Trophoblast cell (in vitro differentiated cells and primary cell): ENCODE data around the gene INKA2.

Source experiments
- DNase-seq, 2 donors: peaks; one replicate each; pipeline ENCODE4 v3.0.0-alpha.2; 2016
- H2AFZ ChIP-seq: 2 replicates; pipeline ENCODE4 v1.6.1; 2013; ENCODE audit warnings: low read length, moderate library complexity, mild to moderate bottlenecking; ENCODE audit not compliant: insufficient read depth, poor library complexity
- H2AK5ac ChIP-seq: 2 replicates; pipeline ENCODE4 v1.6.1; 2013; ENCODE audit warnings: mild to moderate bottlenecking, low read length
- H2BK120ac ChIP-seq: 2 replicates; pipeline ENCODE4 v1.6.1; 2013; ENCODE audit warnings: low read length, mild to moderate bottlenecking, moderate library complexity; ENCODE audit not compliant: insufficient read depth, poor library complexity
- H2BK12ac ChIP-seq: 2 replicates; pipeline ENCODE4 v1.6.1; 2013; ENCODE audit warnings: mild to moderate bottlenecking, low read length, moderate library complexity
- H2BK5ac ChIP-seq: 2 replicates; pipeline ENCODE4 v1.6.1; 2013; ENCODE audit warnings: low read length, low read depth, moderate library complexity, mild to moderate bottlenecking; ENCODE audit not compliant: poor library complexity
- H3K14ac ChIP-seq: 2 replicates; pipeline ENCODE4 v1.6.1; 2013; ENCODE audit warnings: mild to moderate bottlenecking, low read length
- H3K18ac ChIP-seq: 2 replicates; pipeline ENCODE4 v1.6.1; 2013; ENCODE audit warnings: mild to moderate bottlenecking, low read length
- H3K23ac ChIP-seq: 2 replicates; pipeline ENCODE4 v1.6.1; 2013; ENCODE audit warnings: low read length
- H3K27ac ChIP-seq: 2 replicates; pipeline ENCODE4 v1.5.1; 2013; ENCODE audit warnings: low read depth, mild to moderate bottlenecking, inconsistent platforms, low read length, moderate library complexity
- H3K27me3 ChIP-seq: 2 replicates; pipeline ENCODE4 v1.6.1; 2013; ENCODE audit warnings: inconsistent platforms, mild to moderate bottlenecking, low read length, moderate library complexity; ENCODE audit not compliant: insufficient read depth
- H3K36me3 ChIP-seq, 2 experiments: 1 replicate in 1 of 2; 2 replicates in 1 of 2; pipeline ENCODE4 v1.6.1; 2013; ENCODE audit warnings: low read length in 2 of 2, mild to moderate bottlenecking in 2 of 2, moderate library complexity in 1 of 2; ENCODE audit not compliant: insufficient read depth in 2 of 2, control insufficient read depth in 1 of 2
- H3K4ac ChIP-seq: 2 replicates; pipeline ENCODE4 v1.6.1; 2013; ENCODE audit warnings: low read depth, mild to moderate bottlenecking, low read length, moderate library complexity
- H3K4me1 ChIP-seq, 2 experiments: 1 replicate in 1 of 2; 2 replicates in 1 of 2; pipeline ENCODE4 v1.6.1; 2013; ENCODE audit warnings: low read length in 2 of 2, mild to moderate bottlenecking in 2 of 2, moderate library complexity in 1 of 2; ENCODE audit not compliant: insufficient read depth in 2 of 2, control insufficient read depth in 1 of 2
- H3K4me2 ChIP-seq: 2 replicates; pipeline ENCODE4 v1.6.1; 2013; ENCODE audit warnings: inconsistent platforms, mild to moderate bottlenecking, low read length, moderate library complexity
- H3K4me3 ChIP-seq: 2 replicates; pipeline ENCODE4 v1.5.1; 2013; ENCODE audit warnings: mild to moderate bottlenecking, low read depth, low read length, inconsistent platforms
- H3K79me1 ChIP-seq: one replicate; pipeline ENCODE4 v1.6.1; 2013; ENCODE audit warnings: low read length
- H3K79me2 ChIP-seq: 2 replicates; pipeline ENCODE4 v1.6.1; 2013; ENCODE audit warnings: low read length, mild to moderate bottlenecking; ENCODE audit not compliant: control insufficient read depth, insufficient read depth, poor library complexity
- H3K9ac ChIP-seq: 2 replicates; pipeline ENCODE4 v1.6.1; 2013; ENCODE audit warnings: mild to moderate bottlenecking, low read length
- H3K9me3 ChIP-seq: 2 replicates; pipeline ENCODE4 v1.6.1; 2013; ENCODE audit warnings: low read depth, mild to moderate bottlenecking, control low read depth, inconsistent platforms, low read length; ENCODE audit not compliant: insufficient read depth
- H4K12ac ChIP-seq: 2 replicates; pipeline ENCODE4 v1.6.1; 2013; ENCODE audit warnings: low read depth, mild to moderate bottlenecking, low read length, moderate library complexity
- H4K8ac ChIP-seq: 2 replicates; pipeline ENCODE4 v1.6.1; 2013; ENCODE audit warnings: low read depth, mild to moderate bottlenecking, low read length, moderate library complexity
- H4K91ac ChIP-seq: one replicate; pipeline ENCODE4 v1.6.1; 2013; ENCODE audit warnings: low read depth, mild to moderate bottlenecking, low read length, moderate library complexity
- WGBS: extraction: QIAGEN DNeasy Blood & Tissue Kit; methylation state at CpG from one replicate; pipeline ENCODE4 v1.1.7; 2013; ENCODE audit warnings: missing lambda C conversion rate; ENCODE audit not compliant: insufficient read length, insufficient coverage; ENCODE audit errors: extremely low coverage; 5-methylcytosine and 5-hydroxymethylcytosine counted together

The INKA2 gene

DNA sequence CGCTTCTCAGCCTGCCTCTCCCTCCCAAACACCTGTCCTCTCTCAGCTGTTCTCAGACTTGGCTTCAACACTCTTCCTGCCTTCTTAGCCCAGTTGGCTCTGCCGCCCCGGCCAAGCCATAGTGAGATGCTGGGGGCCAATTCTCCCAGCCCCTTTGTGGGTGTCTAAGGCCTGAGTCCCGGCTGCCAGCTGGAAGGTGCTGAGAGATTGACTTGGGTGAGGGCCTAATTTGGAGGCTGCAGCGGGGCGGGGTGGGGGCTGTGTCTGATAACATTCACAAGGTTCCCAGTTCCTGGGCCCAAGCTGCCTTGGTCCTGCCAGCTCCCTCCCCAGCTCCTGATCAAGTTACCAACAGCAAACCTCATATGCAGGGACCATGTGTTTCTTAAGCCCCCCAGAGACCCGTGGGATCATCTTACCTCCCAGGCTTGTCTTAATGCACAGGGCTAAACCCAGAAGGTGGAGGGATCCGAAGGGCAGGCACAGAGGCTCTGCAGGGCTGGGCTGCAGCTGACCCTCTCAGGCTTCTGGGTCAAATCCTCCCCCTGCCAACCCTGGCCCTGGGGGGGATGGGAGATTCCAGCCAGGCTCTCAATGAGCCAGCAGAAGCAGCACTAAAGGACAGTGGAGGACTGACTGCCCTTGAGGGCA lies 9.8 kb downstream of the INKA2 start:
- Histone ChIP-seq H2BK120ac (no peak overlapping the region), H4K12ac (no peak overlapping the region), H3K4ac (no peak overlapping the region), H2AFZ (no peak overlapping the region), H2BK12ac (no peak overlapping the region), H3K27ac (no peak overlapping the region), H3K79me2 (no peaks in the 10 kb centered on the region), H3K9ac (no peak overlapping the region), H3K36me3 (peaks cover 0 to 3% of the 10 kb centered on the region in 2 experiments), H3K27me3 (no peaks in the 10 kb centered on the region), H3K9me3 (no peaks in the 10 kb centered on the region), H3K4me2 (no peak overlapping the region), H3K14ac (no peak overlapping the region), H3K4me1 (peaks cover 2 to 4% of the 10 kb centered on the region in 2 experiments), H4K8ac (no peak overlapping the region), H3K79me1 (no peaks in the 10 kb centered on the region), H3K23ac (no peak overlapping the region), H2AK5ac (no peak overlapping the region), H4K91ac (no peak overlapping the region), H2BK5ac (no peak overlapping the region), H3K4me3 (no peak overlapping the region), H3K18ac (no peak overlapping the region)
- no peak for DNase-seq
- WGBS, result no CpG with 5 or more reads among the region's 8 CpGs

DNA sequence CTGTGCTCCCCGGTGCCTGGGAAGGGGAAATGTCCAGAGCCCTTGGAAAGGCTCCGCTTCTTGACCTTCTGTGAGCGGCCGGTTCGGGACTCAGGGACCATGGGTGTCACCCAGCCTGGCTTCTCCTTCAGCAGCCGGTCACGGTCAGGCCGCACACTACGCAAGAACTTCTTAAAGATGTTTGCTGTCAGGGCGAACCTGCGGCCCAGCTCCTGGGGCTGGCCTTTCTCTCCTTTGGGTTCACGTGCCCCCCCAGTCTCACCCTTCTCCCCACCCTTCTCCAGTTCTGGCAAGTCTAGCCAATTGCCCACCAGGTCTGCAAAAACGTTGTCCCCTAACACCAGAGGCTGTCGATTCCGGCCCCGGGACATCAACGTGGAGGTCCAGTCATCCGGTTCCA lies 12.1 kb downstream of the INKA2 start:
- Histone ChIP-seq H4K12ac (no peak overlapping the region), H3K14ac (no peak overlapping the region), H3K36me3 (peaks cover 0 to 3% of the 10 kb centered on the region in 2 experiments), H3K4me2 (no peak overlapping the region), H3K27ac (no peak overlapping the region), H3K79me1 (no peaks in the 10 kb centered on the region), H3K4ac (no peak overlapping the region), H2BK12ac (no peak overlapping the region), H2BK120ac (no peak overlapping the region), H3K27me3 (no peaks in the 10 kb centered on the region), H3K4me1 (peaks cover 2 to 4% of the 10 kb centered on the region in 2 experiments), H2BK5ac (no peak overlapping the region), H3K9me3 (no peaks in the 10 kb centered on the region), H3K4me3 (no peak overlapping the region), H3K79me2 (no peaks in the 10 kb centered on the region), H2AK5ac (no peak overlapping the region), H4K91ac (no peak overlapping the region), H4K8ac (no peak overlapping the region), H3K23ac (no peak overlapping the region), H3K9ac (no peak overlapping the region), H3K18ac (no peak overlapping the region), H2AFZ (no peak overlapping the region)
- WGBS, result no CpG with 5 or more reads among the region's 18 CpGs
- no peak for DNase-seq

DNA sequence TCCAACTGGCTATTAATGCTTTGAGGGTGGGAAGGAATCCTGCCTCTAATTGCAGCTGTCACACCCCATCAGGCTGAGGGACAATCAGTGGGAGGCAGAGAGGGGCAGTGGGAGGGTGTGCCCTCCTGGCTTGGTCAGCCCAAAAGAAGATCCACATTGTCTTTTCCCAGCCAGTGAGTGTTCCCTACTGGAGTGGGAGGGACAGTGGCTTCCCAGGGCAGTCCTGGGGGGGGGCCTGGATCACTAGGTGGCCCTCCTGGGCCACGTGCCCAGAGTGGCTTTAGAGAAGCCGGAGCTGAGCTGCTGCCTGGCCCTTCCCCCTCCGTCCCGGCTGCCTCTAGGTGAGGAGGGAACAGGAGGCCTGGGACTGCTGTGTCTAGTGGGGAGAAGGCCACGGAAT lies 14.0 kb downstream of the INKA2 start:
- Histone ChIP-seq H3K4me3 (no peak overlapping the region), H2BK12ac (no peak overlapping the region), H3K79me1 (no peaks in the 10 kb centered on the region), H2BK120ac (no peak overlapping the region), H2AFZ (no peak overlapping the region), H2AK5ac (no peak overlapping the region), H3K23ac (no peak overlapping the region), H3K27me3 (no peaks in the 10 kb centered on the region), H4K91ac (no peak overlapping the region), H4K12ac (no peak overlapping the region), H3K36me3 (peaks cover 0 to 3% of the 10 kb centered on the region in 2 experiments), H3K9me3 (no peaks in the 10 kb centered on the region), H4K8ac (no peak overlapping the region), H3K4me2 (no peak overlapping the region), H3K27ac (no peak overlapping the region), H3K4me1 (peaks cover 2 to 3% of the 10 kb centered on the region in 2 experiments), H3K79me2 (no peaks in the 10 kb centered on the region), H3K4ac (no peak overlapping the region), H3K9ac (no peak overlapping the region), H3K14ac (no peak overlapping the region), H3K18ac (no peak overlapping the region), H2BK5ac (no peak overlapping the region)
- WGBS, result no CpG with 5 or more reads among the region's 5 CpGs
- DNase-seq, result no peak

- no peak overlapping the region for H3K23ac ChIP-seq
- DNase-seq, result no peak
Observed at GRCh38 chr1:111723871-111724270, 15.3 kb downstream of the INKA2 start.

More at GRCh38 chr1:111723871-111724270, 15.3 kb downstream of the INKA2 start:
- Histone ChIP-seq H2AK5ac (no peak overlapping the region), H4K8ac (no peak overlapping the region), H2AFZ (no peak overlapping the region), H3K14ac (no peak overlapping the region), H3K36me3 (peaks cover 0 to 3% of the 10 kb centered on the region in 2 experiments), H3K4me2 (no peak overlapping the region), H3K9ac (no peak overlapping the region), H3K27ac (no peak overlapping the region), H3K9me3 (no peaks in the 10 kb centered on the region), H2BK5ac (no peak overlapping the region), H2BK12ac (no peak overlapping the region), H2BK120ac (no peak overlapping the region), H3K4ac (no peak overlapping the region), H3K4me3 (no peak overlapping the region), H3K27me3 (no peaks in the 10 kb centered on the region), H4K91ac (no peak overlapping the region), H3K18ac (no peak overlapping the region), H3K79me2 (no peaks in the 10 kb centered on the region), H4K12ac (no peak overlapping the region), H3K4me1 (no peaks in the 10 kb centered on the region), H3K79me1 (no peaks in the 10 kb centered on the region)
- no CpG with 5 or more reads among the region's 1 CpG for WGBS
